IPS-20b (cell line): ENCODE results near the gene KIAA0513.

Experiments used
- H3K27ac ChIP-seq: one replicate; pipeline ENCODE4 v1.5.1; 2013; ENCODE audit warnings: low read length
- H3K27me3 ChIP-seq: 2 replicates; pipeline ENCODE4 v1.6.1; 2013; ENCODE audit warnings: mild to moderate bottlenecking, low read length, inconsistent platforms; ENCODE audit not compliant: insufficient read depth
- H3K36me3 ChIP-seq: 2 replicates; pipeline ENCODE4 v1.6.1; 2013; ENCODE audit warnings: low read depth, mild to moderate bottlenecking, inconsistent platforms, low read length, moderate library complexity; ENCODE audit not compliant: insufficient read depth
- H3K4me1 ChIP-seq: 2 replicates; pipeline ENCODE4 v1.6.1; 2013; ENCODE audit warnings: mild to moderate bottlenecking, control low read depth, inconsistent platforms, low read length, moderate library complexity; ENCODE audit not compliant: insufficient read depth
- H3K4me3 ChIP-seq: 2 replicates; pipeline ENCODE4 v1.5.1; 2013; ENCODE audit warnings: mild to moderate bottlenecking, low read length, inconsistent platforms
- H3K9ac ChIP-seq: 2 replicates; pipeline ENCODE4 v1.6.1; 2013; ENCODE audit warnings: low read depth, mild to moderate bottlenecking, inconsistent platforms, low read length, moderate library complexity
- H3K9me3 ChIP-seq: 2 replicates; pipeline ENCODE4 v1.6.1; 2013; ENCODE audit warnings: mild to moderate bottlenecking, low read depth, low read length, inconsistent platforms; ENCODE audit not compliant: insufficient read depth

The KIAA0513 gene

DNA sequence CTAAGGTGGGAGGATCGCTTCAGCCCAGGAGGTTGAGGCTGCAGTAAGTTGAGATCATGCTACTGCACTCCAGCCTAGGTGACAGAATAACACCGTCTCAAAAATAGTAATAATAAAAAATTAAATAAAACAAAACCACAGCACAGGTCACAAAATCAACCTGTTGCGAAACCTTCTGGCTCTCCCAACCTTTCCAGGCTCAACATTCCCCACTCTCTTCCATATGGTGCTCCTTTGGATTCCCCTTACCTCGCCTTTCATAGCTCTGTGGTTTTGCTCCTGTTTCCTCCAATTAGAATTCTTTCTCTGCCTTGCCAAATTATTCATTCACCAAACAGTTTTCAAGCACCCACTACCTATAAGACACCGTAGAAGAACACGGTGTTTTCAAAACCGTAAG lies 21.0 kb upstream of the KIAA0513 start:
- Histone ChIP-seq H3K4me1 (peaks cover 17% of the 10 kb centered on the region), H3K36me3 (no peaks in the 10 kb centered on the region), H3K9me3 (no peaks in the 10 kb centered on the region), H3K9ac (no peak overlapping the region), H3K27ac (no peak overlapping the region), H3K4me3 (no peak overlapping the region), H3K27me3 (no peaks in the 10 kb centered on the region)

DNA sequence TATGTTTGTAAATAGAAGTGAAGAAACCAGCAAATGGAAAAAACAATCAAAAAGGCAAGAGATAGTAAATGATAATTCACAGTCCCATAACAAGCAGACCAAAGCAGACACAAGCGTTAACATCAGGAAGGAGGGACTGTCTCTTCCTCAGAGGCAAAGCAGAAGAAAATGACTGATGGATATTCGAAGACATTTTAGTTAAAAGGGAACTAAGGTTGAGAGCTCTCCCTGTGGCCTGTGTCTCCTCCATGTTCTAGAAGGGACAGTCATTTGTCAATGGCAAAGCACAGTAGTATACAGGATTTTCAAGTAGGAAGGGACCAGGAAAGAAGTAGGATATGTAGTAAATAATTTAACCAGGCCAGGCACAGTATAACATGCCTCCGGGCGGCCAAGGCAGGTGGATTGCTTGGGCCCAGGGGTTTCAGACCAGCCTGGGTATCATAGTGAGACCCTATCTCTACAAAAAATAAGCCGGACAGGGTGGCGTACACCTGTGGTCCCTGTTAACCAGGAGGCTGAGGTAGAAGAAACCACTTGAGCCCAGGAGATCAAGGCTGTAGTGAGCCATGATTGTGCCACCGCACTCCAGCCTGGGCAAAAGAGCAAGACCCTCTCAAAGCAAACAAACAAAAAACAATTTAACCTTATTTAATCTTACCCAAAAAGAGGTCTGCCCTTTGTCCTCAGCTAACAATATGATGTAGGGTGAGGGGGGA lies 19.9 kb upstream of the KIAA0513 start:
- Histone ChIP-seq H3K4me1 (peaks cover 15% of the 10 kb centered on the region), H3K27me3 (no peaks in the 10 kb centered on the region), H3K27ac (no peak overlapping the region), H3K9me3 (no peaks in the 10 kb centered on the region), H3K4me3 (no peak overlapping the region), H3K9ac (no peak overlapping the region), H3K36me3 (no peaks in the 10 kb centered on the region)

DNA sequence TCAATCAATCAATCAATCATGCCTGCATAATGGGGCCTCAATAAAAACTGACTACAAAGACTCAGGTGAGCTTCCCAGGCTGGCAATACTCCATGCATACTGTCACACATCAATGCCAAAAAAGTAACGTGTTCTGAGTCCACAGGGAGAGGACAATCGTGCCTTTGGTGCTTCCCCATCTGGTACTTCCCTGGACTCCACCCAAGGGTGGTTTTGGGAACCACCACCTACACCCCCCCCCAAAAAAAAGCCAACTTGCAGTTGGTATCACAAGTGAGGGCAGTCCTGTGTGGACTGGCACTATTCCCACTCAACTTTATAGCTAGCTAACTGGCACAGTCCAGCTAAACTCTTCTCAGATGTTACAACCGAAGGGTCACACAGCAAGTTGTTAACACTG lies 19.3 kb upstream of the KIAA0513 start:
- Histone ChIP-seq H3K4me1 (peaks cover 11% of the 10 kb centered on the region), H3K4me3 (no peak overlapping the region), H3K27ac (no peak overlapping the region), H3K36me3 (no peaks in the 10 kb centered on the region), H3K9ac (no peak overlapping the region), H3K9me3 (no peaks in the 10 kb centered on the region), H3K27me3 (no peaks in the 10 kb centered on the region)

DNA sequence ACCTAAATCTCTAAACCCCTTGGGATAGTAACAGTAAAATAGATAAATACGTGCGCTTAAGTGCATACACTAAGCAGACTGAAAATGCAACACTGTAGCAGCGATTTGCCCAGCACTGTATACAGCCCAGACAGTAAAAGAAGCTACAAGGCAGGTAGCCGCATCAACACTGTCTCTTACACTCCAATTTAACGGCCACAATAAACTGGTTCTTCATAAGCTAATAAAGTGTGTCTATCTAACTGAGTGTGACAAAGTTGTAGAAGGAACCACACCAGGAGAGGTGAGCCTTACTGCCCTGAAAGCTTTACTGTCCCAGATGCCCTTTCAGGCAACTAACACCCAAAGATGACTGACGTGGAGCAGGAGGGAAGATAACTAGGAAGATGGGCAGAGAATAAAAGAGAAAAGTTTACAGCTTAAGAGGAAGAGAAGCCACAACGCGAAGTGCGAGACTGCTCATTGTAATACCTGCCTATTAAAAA lies 17.1 kb upstream of the KIAA0513 start:
- Histone ChIP-seq H3K4me1 (no peaks in the 10 kb centered on the region), H3K36me3 (no peaks in the 10 kb centered on the region), H3K9ac (peak overlapping the region; percentile 89), H3K9me3 (no peaks in the 10 kb centered on the region), H3K27me3 (no peaks in the 10 kb centered on the region), H3K4me3 (peak overlapping the region; percentile 91), H3K27ac (no peak overlapping the region)

DNA sequence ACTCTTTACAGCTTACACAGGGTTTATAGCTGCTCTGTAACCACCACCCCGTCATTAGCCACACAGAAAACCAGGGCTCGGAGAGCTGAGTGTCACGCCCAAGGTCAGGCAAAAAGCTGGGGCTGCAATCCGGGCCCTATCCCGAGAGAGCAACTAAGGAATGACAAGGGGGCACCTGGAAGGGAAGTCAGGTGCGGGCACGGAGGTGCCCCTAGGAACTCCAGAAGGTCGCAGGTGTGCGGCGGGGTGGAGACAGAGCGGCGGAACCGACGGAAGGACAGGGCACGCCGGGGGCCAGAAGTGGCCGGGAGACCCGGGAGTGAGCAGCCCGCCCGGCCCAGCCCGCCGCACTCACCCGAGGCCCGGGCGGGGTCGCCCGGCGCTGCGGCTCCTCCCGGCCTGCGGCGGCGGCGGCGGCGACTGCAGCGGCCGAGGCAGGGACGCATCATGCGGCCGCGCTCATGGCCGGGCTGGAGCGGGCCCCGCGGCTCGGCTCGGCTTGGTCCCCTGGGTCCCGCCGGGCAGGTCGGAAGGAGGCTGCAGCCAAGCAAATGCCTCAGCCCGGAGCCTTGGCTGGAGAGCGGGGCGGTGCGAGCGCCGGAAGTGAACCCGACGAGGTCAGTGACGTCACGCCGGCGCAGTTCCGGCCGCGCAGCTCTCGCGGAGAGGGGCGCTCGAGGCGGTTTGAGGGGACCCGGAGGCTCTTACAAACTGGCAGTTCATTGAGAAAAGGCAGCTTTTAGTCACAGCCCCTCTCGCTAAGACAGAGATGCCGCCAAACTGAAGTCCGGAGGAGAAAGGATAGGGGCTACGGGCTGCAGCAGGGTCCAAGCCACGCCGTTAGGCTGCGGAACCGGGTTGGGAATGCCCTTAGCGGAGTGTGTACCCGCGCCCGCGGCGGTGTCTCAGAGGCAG lies 16.4 kb upstream of the KIAA0513 start, which contains the start of gene ZDHHC7:
Gene ZDHHC7 (minus strand): TSS at position 605 of the 915 bp plus-strand sequence. CDS start 20,917 bp downstream, outside the sequence.
- Histone ChIP-seq H3K27ac (peak within 1 kb of the TSS; percentile 80), H3K9me3 (no peaks in the 10 kb centered on the region), H3K36me3 (no peaks in the 10 kb centered on the region), H3K9ac (peak within 1 kb of the TSS; percentile 94), H3K4me3 (peak within 1 kb of the TSS; percentile 91), H3K27me3 (no peaks in the 10 kb centered on the region), H3K4me1 (no peaks in the 10 kb centered on the region)

DNA sequence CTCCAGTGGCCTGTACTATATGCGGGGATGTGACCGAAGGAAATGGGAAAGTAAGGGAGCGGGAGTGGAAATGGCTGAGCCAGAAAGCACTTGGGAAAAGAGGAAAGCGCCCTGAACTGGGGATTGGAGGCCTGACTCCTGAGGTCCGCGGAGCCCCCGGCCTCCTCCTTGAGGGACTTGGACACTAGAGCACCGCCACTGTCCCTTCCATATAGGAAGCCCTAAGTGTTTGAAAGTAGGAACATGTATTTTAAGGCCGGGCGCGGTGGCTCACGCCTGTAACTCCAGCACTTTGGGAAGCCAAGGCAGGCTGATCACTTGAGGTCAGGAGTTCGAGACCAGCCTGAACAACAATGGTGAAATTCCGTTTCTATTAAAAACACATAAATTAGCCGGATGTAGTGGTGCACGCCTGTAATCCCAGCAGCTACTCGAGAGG lies 15.7 kb upstream of the KIAA0513 start:
- H3K4me3 ChIP-seq, result peak overlapping the region; percentile 91
- H3K9me3 ChIP-seq, result no peaks in the 10 kb centered on the region
- H3K36me3 ChIP-seq, result no peaks in the 10 kb centered on the region
- peak overlapping the region; percentile 80 for H3K27ac ChIP-seq
- no peaks in the 10 kb centered on the region for H3K4me1 ChIP-seq
- no peaks in the 10 kb centered on the region for H3K27me3 ChIP-seq
- H3K9ac ChIP-seq, result peak overlapping the region; percentile 94

DNA sequence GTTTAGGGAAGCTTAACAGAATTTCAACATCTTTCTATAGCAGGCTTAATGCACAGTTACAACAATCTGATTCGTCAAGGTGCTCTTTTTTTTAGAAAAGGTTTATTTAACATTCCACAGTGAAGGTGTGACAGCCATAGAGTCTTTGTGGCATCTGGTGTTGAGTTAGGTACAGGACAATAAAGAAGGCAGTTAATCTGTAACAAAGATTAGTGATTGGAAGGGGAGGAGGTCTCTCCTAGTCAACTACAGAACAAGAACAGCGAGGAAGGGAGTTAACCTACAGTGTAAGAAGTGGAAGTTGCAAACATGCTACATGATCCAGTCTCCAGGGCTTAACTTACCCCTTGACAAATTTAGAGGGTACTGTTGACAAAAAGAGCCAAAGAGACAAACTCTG lies 13.3 kb upstream of the KIAA0513 start:
- Histone ChIP-seq H3K9me3 (no peaks in the 10 kb centered on the region), H3K4me1 (no peaks in the 10 kb centered on the region), H3K36me3 (no peaks in the 10 kb centered on the region), H3K9ac (no peak overlapping the region), H3K27ac (no peak overlapping the region), H3K27me3 (0 out of 2 replicates have a peak, but pooled peaks cover 10% of the 10 kb centered on the region), H3K4me3 (no peak overlapping the region)

DNA sequence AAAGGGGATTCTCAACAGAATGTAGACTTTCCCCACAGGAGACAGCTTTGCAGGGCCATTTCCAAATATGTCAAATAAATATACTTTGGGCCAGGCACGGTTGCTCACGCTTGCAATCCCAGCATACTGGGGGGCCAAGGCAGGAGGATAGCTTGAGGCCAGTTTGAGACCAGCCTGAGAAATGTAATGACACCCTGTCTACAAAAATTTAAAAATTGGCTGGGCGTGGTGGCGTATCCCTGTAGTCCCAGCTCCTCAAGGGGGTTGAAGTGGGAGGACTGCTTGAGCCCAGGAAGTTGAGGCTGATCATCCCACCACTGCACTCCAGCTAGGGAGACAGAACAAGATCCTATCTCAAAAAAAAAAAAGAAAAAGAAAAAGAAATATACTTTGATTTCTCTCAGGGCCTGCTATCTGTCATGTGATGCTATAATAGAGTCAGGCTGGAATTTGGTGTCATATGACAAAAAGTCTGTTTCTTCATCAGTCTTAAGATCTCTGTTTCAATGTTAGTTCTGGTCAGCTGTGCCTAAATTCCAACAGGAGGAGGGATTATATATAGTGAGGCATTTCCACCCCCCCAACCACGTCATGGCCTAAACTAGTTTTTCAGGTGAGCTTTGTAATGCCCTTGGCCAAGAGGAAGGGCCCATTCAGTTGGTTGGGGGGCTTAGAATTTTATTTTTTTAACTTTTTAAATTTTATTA lies 12.0 kb upstream of the KIAA0513 start:
- H3K36me3 ChIP-seq, result no peaks in the 10 kb centered on the region
- H3K27me3 ChIP-seq, result 0 out of 2 replicates have a peak, but pooled peaks cover 10% of the 10 kb centered on the region
- H3K9ac ChIP-seq, result no peak overlapping the region
- H3K4me3 ChIP-seq, result no peak overlapping the region
- H3K4me1 ChIP-seq, result no peaks in the 10 kb centered on the region
- H3K9me3 ChIP-seq, result no peaks in the 10 kb centered on the region
- H3K27ac ChIP-seq, result no peak overlapping the region

DNA sequence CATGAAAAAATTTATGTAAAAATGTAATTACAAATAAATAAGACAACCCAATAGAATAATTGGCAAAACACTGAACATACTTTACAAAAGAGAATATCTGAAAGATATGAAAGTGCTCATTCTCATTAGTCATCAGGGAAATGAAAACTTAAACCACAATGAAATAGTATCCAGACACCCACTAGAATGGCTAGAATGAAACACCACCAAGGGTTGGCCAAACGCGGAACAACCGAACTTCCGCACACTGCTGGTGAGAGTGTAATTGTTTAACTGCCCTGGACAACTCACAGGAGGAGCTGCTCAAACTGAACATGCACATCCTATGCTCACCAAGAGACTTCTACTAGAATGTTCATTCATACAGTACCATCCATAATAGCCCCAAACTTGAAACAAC lies 10.4 kb upstream of the KIAA0513 start:
- Histone ChIP-seq H3K27me3 (0 out of 2 replicates have a peak, but pooled peaks cover 10% of the 10 kb centered on the region), H3K9ac (no peak overlapping the region), H3K36me3 (no peaks in the 10 kb centered on the region), H3K4me1 (no peaks in the 10 kb centered on the region), H3K9me3 (no peaks in the 10 kb centered on the region), H3K27ac (no peak overlapping the region), H3K4me3 (no peak overlapping the region)

DNA sequence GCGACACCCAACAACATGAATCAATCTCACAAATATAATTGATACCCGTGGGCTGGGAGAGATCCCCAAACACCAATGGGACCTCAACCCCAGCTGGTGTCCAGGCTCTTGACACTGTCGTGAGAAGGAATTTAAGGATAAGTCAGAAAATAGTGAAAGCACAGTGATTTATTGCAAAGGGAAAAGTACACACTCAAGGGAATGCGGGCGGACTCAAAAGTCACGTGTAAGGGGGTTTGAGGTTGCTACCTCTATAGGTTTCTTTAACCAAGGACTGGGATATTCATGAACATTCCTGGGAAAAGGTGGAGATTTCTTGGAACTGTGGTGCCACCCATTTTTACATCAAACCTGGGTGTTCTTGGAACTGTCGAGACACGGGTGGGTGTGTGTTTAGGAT lies 10.0 kb upstream of the KIAA0513 start:
- Histone ChIP-seq H3K4me3 (no peak overlapping the region), H3K36me3 (no peaks in the 10 kb centered on the region), H3K27me3 (0 out of 2 replicates have a peak, but pooled peaks cover 10% of the 10 kb centered on the region), H3K4me1 (no peaks in the 10 kb centered on the region), H3K9ac (no peak overlapping the region), H3K27ac (no peak overlapping the region), H3K9me3 (no peaks in the 10 kb centered on the region)

DNA sequence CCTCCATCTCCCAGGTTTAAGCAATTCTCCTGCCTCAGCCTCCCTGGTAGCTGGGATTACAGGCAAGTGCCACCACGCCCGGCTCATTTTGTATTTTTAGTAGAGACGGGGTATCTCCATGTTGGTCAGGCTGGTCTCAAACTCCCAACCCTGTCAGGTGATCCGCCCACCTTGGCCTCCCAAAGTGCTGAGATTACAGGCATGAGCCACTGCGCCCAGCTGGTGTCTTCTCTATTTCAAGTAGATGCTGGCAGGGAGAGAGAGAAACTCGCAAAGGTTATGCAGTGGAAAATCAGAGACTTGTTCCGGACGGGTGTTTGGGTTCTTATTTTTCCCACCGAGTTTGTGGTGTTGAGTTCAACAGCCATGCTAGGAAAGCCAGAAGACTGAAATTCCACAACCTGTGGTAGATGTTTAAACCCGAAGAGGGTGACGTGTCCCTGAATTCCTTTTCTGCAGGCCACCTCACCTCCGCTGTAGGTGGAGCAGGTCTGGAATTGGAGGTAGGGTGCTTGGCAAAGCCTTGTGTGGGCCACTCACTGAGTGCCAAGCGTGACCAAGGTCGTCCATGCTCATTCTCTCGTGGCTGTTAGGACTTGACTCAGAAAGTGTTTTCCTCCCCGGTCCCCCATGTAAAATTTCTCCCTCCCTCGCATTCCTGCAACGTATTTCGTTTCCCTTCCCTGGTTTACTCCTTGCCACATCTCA lies 8.9 kb upstream of the KIAA0513 start:
- Histone ChIP-seq H3K36me3 (no peaks in the 10 kb centered on the region), H3K9me3 (no peaks in the 10 kb centered on the region), H3K27me3 (0 out of 2 replicates have a peak, but pooled peaks cover 10% of the 10 kb centered on the region), H3K4me1 (no peaks in the 10 kb centered on the region), H3K27ac (no peak overlapping the region), H3K4me3 (no peak overlapping the region), H3K9ac (no peak overlapping the region)
